Mucosa of descending colon (tissue), 3 donors: ENCODE data around the gene RAB4A. TPM values are rescaled to one million over a fixed set of nuclear protein-coding genes. Genes with fewer than 3 reads are reported as not detected.
A peak's percentile ranks its signal among the peaks of the same experiment; 100 is the strongest.

Source experiments
- ATAC-seq: fragments of 200-7000 bp; cut with Tn5 transposase; one replicate; pipeline ENCODE4 v1.9.1; 2020; ENCODE audit warnings: mild to moderate bottlenecking, moderate library complexity
- DNase-seq, 3 donors: peaks; one replicate each; pipeline ENCODE4 v3.0.0-alpha.2; 2020
- H3K36me3 ChIP-seq: fragments of 200-600 bp; one replicate; pipeline ENCODE4 v1.8.0; 2021; ENCODE audit warnings: low read depth, mild to moderate bottlenecking
- H3K4me1 ChIP-seq: fragments of 200-600 bp; one replicate; pipeline ENCODE4 v1.8.0; 2021; ENCODE audit warnings: low read depth, mild to moderate bottlenecking
- H3K4me3 ChIP-seq: fragments of 200-600 bp; one replicate; pipeline ENCODE4 v1.8.0; 2021; ENCODE audit warnings: mild to moderate bottlenecking
- H3K9me3 ChIP-seq: fragments of 200-600 bp; one replicate; pipeline ENCODE4 v1.8.0; 2021; ENCODE audit warnings: mild to moderate bottlenecking
- intact Hi-C, 2 donors: fragments of 100-400 bp; cut with DNase I in 1 of 2; cut with micrococcal nuclease in 1 of 2; formaldehyde crosslinking; loops; one replicate each; pipeline versions ENCODE4 v1.11.0 to v1.11.1; 2022; cut with DNase I, micrococcal nuclease
- long read RNA-seq, 2 donors: library from polyadenylated mRNA; unstranded; transcript quantifications; one replicate each; pipeline ENCODE4 v2.0.0, GENCODE V29; 2019 to 2021
- total RNA-seq, 3 donors: library from RNA; stranded (reverse); fragmentation: NEBNext Ultra II Directional in 2 of 3; extraction: Animal tissue kit (Norgen Biotek cat#: 25700) in 2 of 3; gene quantifications; one replicate each; pipeline versions ENCODE4 v1.2.1 to v1.2.4, GENCODE V29; 2021 to 2023
- TF ChIP-seq, protein P1 (sequence below): fragments of 200-600 bp; IDR thresholded peaks from one replicate; pipeline ENCODE4 v1.8.0; 2022; ENCODE audit warnings: antibody characterized with exemption, mild to moderate bottlenecking
- donor health status: DM: no; HTN: no; CAD: no; lungs with moderate emphysema.
- donor health status: DM: no; HTN: no; CAD: no.
- donor health status: DM: no; HTN: yes; CAD: no.

RAB4A gene, protein sequence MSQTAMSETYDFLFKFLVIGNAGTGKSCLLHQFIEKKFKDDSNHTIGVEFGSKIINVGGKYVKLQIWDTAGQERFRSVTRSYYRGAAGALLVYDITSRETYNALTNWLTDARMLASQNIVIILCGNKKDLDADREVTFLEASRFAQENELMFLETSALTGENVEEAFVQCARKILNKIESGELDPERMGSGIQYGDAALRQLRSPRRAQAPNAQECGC
- 10 to 100 TPM; 84.3 to 94.6 (median 88.0) TPM for total RNA-seq
- long read RNA-seq, donor 1, transcript RAB4A-201 (8 exons, 2,966 nt) = major isoform, 68 of 93 reads
- long read RNA-seq, donor 1, partial matches to known transcripts = 6 of 93 reads
- long read RNA-seq, donor 1, other reads (novel, unspliced or antisense) = 13 of 93 reads
- long read RNA-seq, donor 2, transcript RAB4A-201 (8 exons, 2,966 nt) = major isoform, 66 of 82 reads
- long read RNA-seq, donor 2, partial matches to known transcripts = 5 of 82 reads
- long read RNA-seq, donor 2, other reads (novel, unspliced or antisense) = 8 of 82 reads

DNA sequence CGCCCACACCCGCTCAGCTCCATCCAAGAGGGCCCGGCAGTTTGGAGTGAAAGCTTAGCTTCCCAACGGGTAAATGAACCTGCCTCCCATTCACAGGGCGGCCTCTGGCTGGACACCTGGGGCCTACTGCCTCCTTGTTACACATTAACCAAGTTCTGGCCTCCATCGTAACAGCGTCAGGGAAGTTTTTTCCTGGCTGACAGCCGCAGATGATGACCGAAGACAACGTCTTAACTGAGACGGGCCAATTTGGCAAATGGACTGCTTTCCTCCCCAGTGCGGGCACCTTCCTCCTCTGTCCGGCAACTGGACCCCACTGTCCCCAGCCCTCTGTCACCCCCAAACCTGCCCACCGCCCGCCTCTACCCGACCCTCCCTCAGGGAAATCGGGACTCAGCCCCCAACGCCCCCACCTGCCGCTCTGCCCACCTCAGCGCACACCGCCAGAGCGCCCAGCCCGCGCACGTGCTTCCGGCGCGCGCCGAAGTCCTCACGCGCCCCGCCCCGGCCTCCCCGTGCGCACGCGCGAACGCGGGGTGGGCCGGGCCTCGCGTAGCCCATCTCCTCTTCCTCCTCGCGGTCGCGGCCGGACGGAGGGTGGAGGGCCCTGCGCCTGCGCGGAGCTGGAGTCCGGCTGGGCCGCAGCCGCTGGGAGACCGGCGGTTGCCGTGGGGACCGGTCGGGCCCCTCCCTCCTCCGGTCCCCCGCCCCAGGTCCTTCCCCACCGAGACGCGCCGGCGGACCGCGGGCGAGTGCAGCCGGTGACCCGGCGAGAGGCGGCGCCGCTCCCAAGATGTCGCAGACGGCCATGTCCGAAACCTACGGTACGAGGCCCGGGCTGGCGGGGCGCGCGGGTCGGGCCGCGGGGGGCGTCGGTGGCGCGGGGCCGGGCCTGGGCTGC, at the start of gene RAB4A:
TSS of gene RAB4A (plus strand) at position 565 of the 901 bp plus-strand sequence. CDS start at position 794, 229 bp downstream.
- Histone ChIP-seq H3K36me3 (no peaks in the 10 kb centered on the region), H3K4me1 (peaks cover 31% of the 10 kb centered on the region), H3K9me3 (no peaks in the 10 kb centered on the region), H3K4me3 (peak within 1 kb of the TSS; percentile 75)
- peak; percentile 86 to 94 (median 94) for DNase-seq
- ATAC-seq = peak; percentile 95
- TF ChIP-seq, protein P1, sequence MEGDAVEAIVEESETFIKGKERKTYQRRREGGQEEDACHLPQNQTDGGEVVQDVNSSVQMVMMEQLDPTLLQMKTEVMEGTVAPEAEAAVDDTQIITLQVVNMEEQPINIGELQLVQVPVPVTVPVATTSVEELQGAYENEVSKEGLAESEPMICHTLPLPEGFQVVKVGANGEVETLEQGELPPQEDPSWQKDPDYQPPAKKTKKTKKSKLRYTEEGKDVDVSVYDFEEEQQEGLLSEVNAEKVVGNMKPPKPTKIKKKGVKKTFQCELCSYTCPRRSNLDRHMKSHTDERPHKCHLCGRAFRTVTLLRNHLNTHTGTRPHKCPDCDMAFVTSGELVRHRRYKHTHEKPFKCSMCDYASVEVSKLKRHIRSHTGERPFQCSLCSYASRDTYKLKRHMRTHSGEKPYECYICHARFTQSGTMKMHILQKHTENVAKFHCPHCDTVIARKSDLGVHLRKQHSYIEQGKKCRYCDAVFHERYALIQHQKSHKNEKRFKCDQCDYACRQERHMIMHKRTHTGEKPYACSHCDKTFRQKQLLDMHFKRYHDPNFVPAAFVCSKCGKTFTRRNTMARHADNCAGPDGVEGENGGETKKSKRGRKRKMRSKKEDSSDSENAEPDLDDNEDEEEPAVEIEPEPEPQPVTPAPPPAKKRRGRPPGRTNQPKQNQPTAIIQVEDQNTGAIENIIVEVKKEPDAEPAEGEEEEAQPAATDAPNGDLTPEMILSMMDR = no peak
- intact Hi-C loops = no loop called here

DNA sequence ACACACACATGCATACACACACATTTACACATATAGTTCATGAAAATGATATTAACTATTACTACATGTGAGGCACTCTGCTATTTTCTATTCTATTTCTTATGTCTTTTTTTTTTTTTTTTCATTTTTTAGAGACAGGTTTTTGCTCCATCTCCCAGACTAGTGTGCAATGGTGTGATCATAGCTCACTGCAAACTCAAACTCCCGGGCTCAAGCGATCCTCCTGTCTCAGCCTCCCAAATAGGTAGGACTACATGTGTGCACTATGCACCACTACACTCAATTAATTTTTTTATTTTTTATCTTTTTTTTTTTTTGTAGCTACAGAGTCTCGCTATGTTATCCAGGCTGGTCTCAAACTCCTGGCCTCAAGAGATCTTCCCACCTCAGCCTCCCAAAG, 48.8 kb upstream of the RAB4A start:
- Histone ChIP-seq H3K4me3 (no peak overlapping the region), H3K36me3 (no peaks in the 10 kb centered on the region), H3K9me3 (no peaks in the 10 kb centered on the region), H3K4me1 (peaks cover 22% of the 10 kb centered on the region)
- ATAC-seq (no peak), DNase-seq (no peak)
- TF ChIP-seq, protein P1 = no peak
- intact Hi-C loops = no loop called here

DNA sequence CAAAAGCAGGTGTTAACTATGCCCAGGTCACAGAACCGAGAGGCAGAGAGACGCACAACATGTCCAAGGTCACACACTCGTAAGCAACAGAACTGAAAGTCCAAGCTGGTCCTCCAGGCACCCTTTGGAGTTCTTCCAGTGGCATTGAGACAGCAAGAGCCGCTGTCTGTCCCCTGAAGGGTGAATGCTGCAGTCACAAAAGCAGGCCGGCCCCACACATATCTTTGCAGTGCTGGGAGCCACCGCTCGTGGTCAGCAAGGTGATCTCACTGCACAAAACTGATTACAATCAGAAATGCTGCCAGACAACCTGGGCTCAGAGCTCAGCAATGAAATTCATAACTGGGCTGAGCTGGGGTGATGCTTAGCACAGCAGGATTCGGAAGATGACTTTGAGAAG, 47.4 kb upstream of the RAB4A start:
- H3K9me3 ChIP-seq = no peaks in the 10 kb centered on the region
- peaks cover 24% of the 10 kb centered on the region for H3K4me1 ChIP-seq
- no peaks in the 10 kb centered on the region for H3K36me3 ChIP-seq
- DNase-seq (no peak), ATAC-seq (no peak)
- intact Hi-C loops = no loop called here
- TF ChIP-seq, protein P1 = no peak
- H3K4me3 ChIP-seq = no peak overlapping the region

DNA sequence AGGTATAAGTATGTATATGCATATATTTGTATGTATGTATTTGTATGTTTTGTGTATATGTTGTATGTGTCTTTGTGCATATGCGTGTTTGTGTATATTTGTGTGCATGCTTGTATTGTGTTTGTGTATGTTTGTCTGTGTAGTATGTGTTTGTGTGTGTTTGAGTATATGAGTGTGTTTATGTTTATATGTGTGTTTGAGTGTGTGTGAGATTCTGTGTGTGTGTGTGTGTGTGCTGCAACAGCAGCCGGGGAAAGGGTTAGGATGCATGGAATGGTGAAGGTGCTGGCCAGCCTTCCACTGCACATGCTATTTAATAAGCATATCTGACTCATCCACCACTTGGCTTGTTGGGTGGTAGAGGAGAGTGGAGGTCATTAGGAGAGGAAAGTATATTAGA, 46.6 kb upstream of the RAB4A start:
- no peaks in the 10 kb centered on the region for H3K9me3 ChIP-seq
- H3K36me3 ChIP-seq = no peaks in the 10 kb centered on the region
- TF ChIP-seq, protein P1 = no peak
- DNase-seq (no peak), ATAC-seq (no peak)
- intact Hi-C loops = loop anchor here in 1 of 2 donors (2.0 kb wide), 1 partner anchor 490 kb away; the partner anchor contains the start of gene RHOU
- H3K4me1 ChIP-seq = peaks cover 24% of the 10 kb centered on the region
- no peak overlapping the region for H3K4me3 ChIP-seq

DNA sequence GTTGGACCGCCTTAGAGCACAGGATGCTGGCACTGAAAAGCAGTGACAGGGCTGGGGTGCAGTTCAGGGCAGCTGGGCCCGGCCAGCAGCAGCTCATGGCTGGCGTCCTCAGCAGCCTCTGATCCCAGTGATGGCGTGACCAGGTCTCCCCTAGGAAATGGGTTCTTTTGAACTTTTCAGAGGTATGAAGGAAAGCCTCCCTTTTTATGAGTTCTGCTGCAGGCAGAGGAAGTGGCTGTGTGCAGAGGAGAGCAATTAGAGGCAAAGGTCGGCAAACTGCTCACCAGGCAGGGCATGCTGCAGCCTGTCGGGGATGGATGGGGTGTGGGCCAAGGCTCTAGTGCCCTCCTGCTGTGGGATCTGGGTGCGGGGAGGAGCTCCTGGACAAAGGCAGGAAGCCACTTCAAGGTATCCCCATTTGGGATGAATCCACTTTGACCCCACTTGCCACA, 45.6 kb upstream of the RAB4A start:
- intact Hi-C loops = loop anchor here (2.0 to 5.0 kb wide), 2 partner anchors 488 to 491 kb away; partner anchors contain the start of gene RHOU (in 2 of the 2)
- peaks cover 24% of the 10 kb centered on the region for H3K4me1 ChIP-seq

More for the DNA sequence above, 45.6 kb upstream of the RAB4A start:
- no peaks in the 10 kb centered on the region for H3K9me3 ChIP-seq
- TF ChIP-seq, protein P1 = no peak
- no peaks in the 10 kb centered on the region for H3K36me3 ChIP-seq
- peak; percentile 83 to 86 (median 84) for DNase-seq
- H3K4me3 ChIP-seq = no peak overlapping the region
- peak; percentile 84 for ATAC-seq
